ENCODE data around the gene DEPDC7.

DNA sequence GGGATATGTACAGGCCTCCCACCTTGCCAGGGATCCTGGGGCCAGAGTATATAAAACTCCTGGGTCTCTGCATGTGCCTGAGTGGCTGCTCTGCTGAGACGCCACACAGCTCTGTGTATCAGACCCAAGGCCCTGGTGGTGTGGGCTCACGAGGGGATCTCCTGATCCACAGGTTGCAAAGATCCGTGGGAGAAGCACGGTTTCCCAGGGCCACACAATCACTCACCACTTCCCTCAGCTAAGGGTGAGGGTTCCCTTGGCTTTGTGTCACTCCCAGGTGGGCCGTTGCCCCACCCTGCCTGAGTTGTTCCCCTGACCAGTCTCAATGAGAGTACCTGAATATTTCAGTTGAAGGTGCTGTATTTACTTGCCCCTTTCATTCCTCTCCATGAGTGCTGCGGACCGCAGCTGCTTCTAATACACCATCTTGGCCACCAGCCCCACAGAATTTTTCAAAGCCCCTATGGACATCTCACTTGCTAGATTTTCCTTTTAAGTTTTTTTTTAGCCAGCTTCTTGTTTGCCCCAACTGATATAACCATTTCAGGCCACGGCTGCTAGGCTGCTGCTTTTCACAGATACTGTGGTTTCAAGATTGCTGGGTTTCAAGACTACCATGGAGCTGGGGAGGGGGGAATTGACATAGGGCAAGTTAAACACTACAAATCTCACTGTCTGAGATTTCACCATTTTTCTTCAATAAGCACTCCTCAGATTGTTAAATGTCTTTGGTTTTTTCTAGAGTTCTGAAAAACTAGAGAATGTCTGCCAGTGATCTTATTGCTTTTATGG, 13.7 kb upstream of the DEPDC7 start:
- no peak for TF ChIP-seq ZNF792 (tag by site-specific recombination; IDR thresholded peaks at IDR 0.05)
- TF ChIP-seq, protein P1, sequence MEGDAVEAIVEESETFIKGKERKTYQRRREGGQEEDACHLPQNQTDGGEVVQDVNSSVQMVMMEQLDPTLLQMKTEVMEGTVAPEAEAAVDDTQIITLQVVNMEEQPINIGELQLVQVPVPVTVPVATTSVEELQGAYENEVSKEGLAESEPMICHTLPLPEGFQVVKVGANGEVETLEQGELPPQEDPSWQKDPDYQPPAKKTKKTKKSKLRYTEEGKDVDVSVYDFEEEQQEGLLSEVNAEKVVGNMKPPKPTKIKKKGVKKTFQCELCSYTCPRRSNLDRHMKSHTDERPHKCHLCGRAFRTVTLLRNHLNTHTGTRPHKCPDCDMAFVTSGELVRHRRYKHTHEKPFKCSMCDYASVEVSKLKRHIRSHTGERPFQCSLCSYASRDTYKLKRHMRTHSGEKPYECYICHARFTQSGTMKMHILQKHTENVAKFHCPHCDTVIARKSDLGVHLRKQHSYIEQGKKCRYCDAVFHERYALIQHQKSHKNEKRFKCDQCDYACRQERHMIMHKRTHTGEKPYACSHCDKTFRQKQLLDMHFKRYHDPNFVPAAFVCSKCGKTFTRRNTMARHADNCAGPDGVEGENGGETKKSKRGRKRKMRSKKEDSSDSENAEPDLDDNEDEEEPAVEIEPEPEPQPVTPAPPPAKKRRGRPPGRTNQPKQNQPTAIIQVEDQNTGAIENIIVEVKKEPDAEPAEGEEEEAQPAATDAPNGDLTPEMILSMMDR (tag by site-specific recombination; IDR thresholded peaks at IDR 0.05) = no peak
